IMR-90 (cell line): ENCODE results near the gene PRR29. TPM values are rescaled to one million over a fixed set of nuclear protein-coding genes. Genes with fewer than 3 reads are reported as not detected.

ENCODE experiments used
- ATAC-seq: fragments of 200-7000 bp; cut with Tn5 transposase; 2 replicates; pipeline ENCODE4 v1.9.1; 2020; ENCODE audit warnings: low read depth, mild to moderate bottlenecking, moderate library complexity
- BruUV-seq: library from RNA; stranded (reverse); fragments of 400-500 nt; replicated peaks from 2 replicates; lab custom pipeline; 2021; lab: Mats Ljungman, UMichigan
- CTCF ChIA-PET: fragments of 300-600 bp; formaldehyde crosslinking; extraction: SDS; loops from one replicate; lab custom pipeline; 2021; ENCODE audit warnings: antibody characterized with exemption; lab: Yijun Ruan, JAX
- POLR2A ChIA-PET: fragments of 300-600 bp; sonication (Branson Sonifier 250); formaldehyde crosslinking; loops from one replicate; lab custom pipeline; 2022; ENCODE audit warnings: antibody characterized with exemption; ENCODE audit not compliant: unreplicated experiment; lab: Charles Lee
- DNase-seq: peaks from one replicate; pipeline ENCODE4 v3.0.0; 2013
- H2AFZ ChIP-seq: replicated peaks from 2 replicates; pipeline ENCODE3; 2013; ENCODE audit warnings: low read length, mild to moderate bottlenecking; ENCODE audit not compliant: poor library complexity
- H2AK5ac ChIP-seq: 2 replicates; pipeline ENCODE4 v1.6.1; 2013; ENCODE audit warnings: low read depth, low read length, inconsistent platforms
- H2AK9ac ChIP-seq: replicated peaks from 2 replicates; pipeline ENCODE3; 2013; ENCODE audit warnings: mild to moderate bottlenecking, low read depth, low read length, moderate library complexity; ENCODE audit not compliant: poor library complexity
- H2BK120ac ChIP-seq: 2 replicates; pipeline ENCODE4 v1.6.1; 2013; ENCODE audit warnings: low read depth, low read length, inconsistent platforms
- H2BK15ac ChIP-seq: 3 replicates; pipeline ENCODE4 v1.6.1; 2013; ENCODE audit warnings: low read depth, low read length, inconsistent platforms
- H2BK20ac ChIP-seq: 2 replicates; pipeline ENCODE4 v1.6.1; 2013; ENCODE audit warnings: low read depth, mild to moderate bottlenecking, inconsistent platforms, low read length, moderate library complexity
- H2BK5ac ChIP-seq: 2 replicates; pipeline ENCODE4 v1.6.1; 2013; ENCODE audit warnings: mild to moderate bottlenecking, low read depth, low read length, inconsistent platforms; ENCODE audit not compliant: poor library complexity, severe bottlenecking
- H3K14ac ChIP-seq: replicated peaks from 2 replicates; pipeline ENCODE4 v1.6.1; 2013; ENCODE audit warnings: low read depth, low read length, inconsistent platforms
- H3K18ac ChIP-seq: 2 replicates; pipeline ENCODE4 v1.6.1; 2013; ENCODE audit warnings: low read depth, low read length, control low read depth
- H3K23ac ChIP-seq: 2 replicates; pipeline ENCODE4 v1.6.1; 2013; ENCODE audit warnings: low read depth, low read length, inconsistent platforms
- H3K27ac ChIP-seq: 2 replicates; pipeline ENCODE4 v1.5.1; 2013; ENCODE audit warnings: mild to moderate bottlenecking, control low read depth, low read length; ENCODE audit not compliant: insufficient read depth
- H3K27me3 ChIP-seq: 2 replicates; pipeline ENCODE4 v1.6.1; 2013; ENCODE audit warnings: low read length; ENCODE audit not compliant: control insufficient read depth, insufficient read depth
- H3K36me3 ChIP-seq: 2 replicates; pipeline ENCODE4 v1.6.1; 2013; ENCODE audit warnings: low read length, mixed read lengths; ENCODE audit not compliant: control insufficient read depth, insufficient read depth
- H3K4ac ChIP-seq: 2 replicates; pipeline ENCODE4 v1.6.1; 2013; ENCODE audit warnings: low read depth, low read length, inconsistent platforms
- H3K4me1 ChIP-seq: 2 replicates; pipeline ENCODE4 v1.6.1; 2013; ENCODE audit warnings: low read length, mixed read lengths; ENCODE audit not compliant: control insufficient read depth, insufficient read depth
- H3K4me2 ChIP-seq: 2 replicates; pipeline ENCODE4 v1.6.1; 2013; ENCODE audit warnings: low read depth, mild to moderate bottlenecking, control low read depth, low read length, moderate library complexity
- H3K4me3 ChIP-seq: 2 replicates; pipeline ENCODE4 v1.5.1; 2013; ENCODE audit warnings: low read depth, mild to moderate bottlenecking, control low read depth, low read length, moderate library complexity; ENCODE audit not compliant: insufficient read depth
- H3K56ac ChIP-seq: 2 replicates; pipeline ENCODE4 v1.6.1; 2013; ENCODE audit warnings: low read length, inconsistent platforms; ENCODE audit not compliant: insufficient read depth; ENCODE audit errors: extremely low read depth
- H3K79me1 ChIP-seq, 2 experiments: 2 replicates each; pipeline ENCODE4 v1.6.1; 2013; ENCODE audit warnings: low read length in 2 of 2, inconsistent platforms in 1 of 2, low read depth in 1 of 2
- H3K9ac ChIP-seq: 2 replicates; pipeline ENCODE4 v1.6.1; 2013; ENCODE audit warnings: low read depth, low read length, control low read depth
- H3K9me1 ChIP-seq: 2 replicates; pipeline ENCODE4 v1.6.1; 2013; ENCODE audit warnings: low read length, inconsistent platforms; ENCODE audit not compliant: insufficient read depth
- H3K9me3 ChIP-seq: 2 replicates; pipeline ENCODE4 v1.6.1; 2013; ENCODE audit warnings: low read length; ENCODE audit not compliant: control insufficient read depth, insufficient read depth
- H4K20me1 ChIP-seq: 2 replicates; pipeline ENCODE4 v1.6.1; 2013; ENCODE audit warnings: low read length, inconsistent platforms; ENCODE audit not compliant: insufficient read depth
- H4K5ac ChIP-seq: 2 replicates; pipeline ENCODE4 v1.6.1; 2013; ENCODE audit warnings: mild to moderate bottlenecking, low read depth, low read length, control low read depth
- H4K8ac ChIP-seq, 2 experiments: 2 replicates each; pipeline ENCODE4 v1.6.1; 2013; ENCODE audit warnings: low read depth in 2 of 2, low read length in 2 of 2, control low read depth in 1 of 2, inconsistent platforms in 1 of 2
- H4K91ac ChIP-seq: 2 replicates; pipeline ENCODE4 v1.6.1; 2013; ENCODE audit warnings: low read depth, low read length, inconsistent platforms; ENCODE audit not compliant: insufficient read depth
- MAFK ChIP-seq: IDR thresholded peaks from 2 replicates; pipeline ENCODE4 v1.6.1; 2012; ENCODE audit warnings: low read depth, low read length, improper control_type of control experiment
- MAZ ChIP-seq: IDR thresholded peaks from 2 replicates; pipeline ENCODE4 v1.6.1; 2012; ENCODE audit warnings: low read depth, mild to moderate bottlenecking, low read length, improper control_type of control experiment, moderate library complexity, borderline replicate concordance
- RCOR1 ChIP-seq: IDR thresholded peaks from 2 replicates; pipeline ENCODE4 v1.6.1; 2012; ENCODE audit warnings: mild to moderate bottlenecking, low read length, improper control_type of control experiment; ENCODE audit not compliant: insufficient replicate concordance
- RFX5 ChIP-seq: IDR thresholded peaks from 2 replicates; pipeline ENCODE4 v1.8.0; 2012; ENCODE audit warnings: low read depth, mild to moderate bottlenecking, low read length, moderate library complexity
- WGBS, 2 experiments: methylation state at CpG; one replicate each; pipeline versions ENCODE4 v1.1.5 to v1.1.7; 2013; ENCODE audit warnings: missing lambda C conversion rate in 2 of 2; ENCODE audit not compliant: insufficient read length in 1 of 2; ENCODE audit errors: extremely low coverage in 2 of 2; 5-methylcytosine and 5-hydroxymethylcytosine counted together
- dilution Hi-C: fragments of 300-500 bp; cut with HindIII; formaldehyde crosslinking; loops from one replicate; pipeline ENCODE4 v1.14.3; 2018; ENCODE audit warnings: low sequenced_read_pairs; ENCODE audit not compliant: unreplicated experiment
- in situ Hi-C: fragments of 300-500 bp; cut with MboI; formaldehyde crosslinking; loops from 3 replicates; pipeline ENCODE4 v1.14.3; 2019; ENCODE audit warnings: low sequenced_read_pairs, inconsistent platforms, mixed read lengths
- intact Hi-C: fragments of 100-400 bp; cut with micrococcal nuclease; formaldehyde crosslinking; loops from 2 replicates; pipeline ENCODE4 v1.10.0; 2022
- polyA plus RNA-seq, 3 experiments: library from polyadenylated mRNA; depleted of rRNA; stranded (reverse); fragments of >200 nt; gene quantifications; 2 replicates each; pipeline ENCODE4 v1.2.3, GENCODE V29; 2012; ENCODE audit warnings: low replicate concordance in 1 of 3
- total RNA-seq: library from RNA; depleted of rRNA; stranded (reverse); fragments of >200 nt; gene quantifications from 2 replicates; pipeline ENCODE4 v1.2.3, GENCODE V29; 2012

The PRR29 gene
- total and polyA plus RNA-seq, 2 of the 4 experiments (the other 2 are of a cell fraction): under 0.01 to 0.17 TPM

GRCh38 chr17:64015447-64015846 lies 17.3 kb downstream of the PRR29 start:
- H4K91ac ChIP-seq: no peak overlapping the region
- H3K79me1 ChIP-seq: no peaks in the 10 kb centered on the region
- H3K4me1 ChIP-seq: no peaks in the 10 kb centered on the region
- H2AK5ac ChIP-seq: no peak overlapping the region
- no peak overlapping the region for H3K56ac ChIP-seq
- no peaks in the 10 kb centered on the region for H3K36me3 ChIP-seq
- H2BK120ac ChIP-seq: no peak overlapping the region
- BruUV-seq: no TSS peak
- no peak overlapping the region for H3K4me2 ChIP-seq
- no peak overlapping the region for H3K4ac ChIP-seq
- H3K14ac ChIP-seq: no peak overlapping the region
- H3K23ac ChIP-seq: no peak overlapping the region
- dilution Hi-C loops: no loop called here
- H3K18ac ChIP-seq: no peak overlapping the region
- H4K8ac ChIP-seq: no peak overlapping the region
- in situ Hi-C loops: no loop called here
- H2BK5ac ChIP-seq: no peak overlapping the region
- POLR2A ChIA-PET: no interaction called here
- DNase-seq: no peak
- H3K4me3 ChIP-seq: no peak overlapping the region
- no peak for TF ChIP-seq RCOR1
- TF ChIP-seq MAZ: no peak
- TF ChIP-seq MAFK: no peak
- no peak for TF ChIP-seq RFX5
- no peak overlapping the region for H2AK9ac ChIP-seq
- H2BK15ac ChIP-seq: no peak overlapping the region
- peaks cover 8% of the 10 kb centered on the region for H3K27me3 ChIP-seq
- no peaks in the 10 kb centered on the region for H4K20me1 ChIP-seq
- no CpG with 5 or more reads among the region's 6 CpGs for WGBS, 2 experiments
- intact Hi-C loops: no loop called here
- no peaks in the 10 kb centered on the region for H3K9me1 ChIP-seq
- no peak overlapping the region for H2BK20ac ChIP-seq
- H4K5ac ChIP-seq: no peak overlapping the region
- H2AFZ ChIP-seq: no peak overlapping the region
- no peak overlapping the region for H3K9ac ChIP-seq
- ATAC-seq: no peak
- H3K9me3 ChIP-seq: no peaks in the 10 kb centered on the region
- H3K27ac ChIP-seq: no peak overlapping the region
- CTCF ChIA-PET: no interaction called here
